ENCODE measurements around the gene HSP90AA1.

The HSP90AA1 gene

DNA sequence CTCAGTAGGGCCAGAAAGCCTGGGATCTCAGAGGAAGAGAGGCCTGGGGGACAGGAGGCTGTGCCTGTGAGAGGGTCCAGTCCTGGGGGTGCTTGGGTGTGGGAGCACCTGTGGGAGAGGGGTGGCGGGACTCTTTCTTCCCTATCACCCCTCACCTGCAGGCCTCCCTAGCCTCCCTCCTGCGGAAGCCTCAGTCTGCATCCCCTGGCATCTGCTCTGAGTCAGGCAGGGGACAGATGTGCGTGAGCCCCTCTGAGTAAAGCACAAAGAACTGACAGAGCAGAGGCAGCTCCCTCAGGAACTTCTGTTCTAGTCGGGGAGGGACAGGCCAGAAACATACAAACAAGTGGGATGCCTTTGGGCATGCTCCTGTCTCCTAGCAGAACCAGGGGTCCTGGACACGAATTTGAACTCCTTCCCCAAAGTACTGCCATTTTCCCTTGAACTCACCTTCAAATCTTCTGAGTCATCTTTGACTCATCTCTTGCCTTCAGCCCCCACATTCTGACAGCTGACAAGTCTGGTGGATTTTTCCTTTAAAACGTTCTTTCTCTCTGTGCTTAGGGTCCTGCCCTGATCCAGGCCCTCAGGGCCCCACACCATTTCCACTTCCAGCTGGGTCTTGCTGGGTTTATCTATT, 8.5 kb upstream of the HSP90AA1 start:
- TF ChIP-seq POLR2AphosphoS5 (IDR thresholded peaks at IDR 0.05; ENCODE audit: low read depth, low read length) (no peak), SPI1 (IDR thresholded peaks at IDR 0.05; ENCODE audit: low read depth, low read length) (no peak), POU2F2 (IDR thresholded peaks at IDR 0.05; ENCODE audit: low read depth, low read length) (no peak), POLR2A (IDR thresholded peaks at IDR 0.05; ENCODE audit: low read depth, low read length) (no peak), TAF1 (IDR thresholded peaks at IDR 0.05; ENCODE audit: low read depth, low read length) (no peak), PAX5 (IDR thresholded peaks at IDR 0.05; ENCODE audit: insufficient read depth, low read length, severe bottlenecking) (no peak)
- DNase-seq (ENCODE audit: insufficient read length, low spot score), result no peak
- no peak for FAIRE-seq

DNA sequence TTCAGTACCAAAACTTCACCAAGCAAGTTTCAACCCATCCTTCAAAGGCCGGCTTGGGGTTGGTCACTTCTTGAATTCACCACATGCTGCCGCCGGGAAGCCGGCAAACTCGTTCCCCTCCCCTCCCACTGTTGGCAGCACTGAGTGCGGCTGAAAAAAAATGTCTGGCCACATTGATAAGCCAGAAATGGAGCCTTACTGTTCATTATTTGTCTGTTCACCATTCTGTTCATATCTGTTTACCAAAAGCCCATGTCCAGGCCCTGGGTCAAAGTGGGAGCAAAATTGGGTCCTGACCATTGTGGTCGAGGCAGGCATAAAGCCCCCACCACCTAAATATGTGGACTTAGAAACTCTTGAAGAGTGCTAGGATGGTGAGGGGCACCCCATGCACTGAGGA, 7.3 kb upstream of the HSP90AA1 start:
- DNase-seq (ENCODE audit: insufficient read length, low spot score) (no peak), FAIRE-seq (no peak)

DNA sequence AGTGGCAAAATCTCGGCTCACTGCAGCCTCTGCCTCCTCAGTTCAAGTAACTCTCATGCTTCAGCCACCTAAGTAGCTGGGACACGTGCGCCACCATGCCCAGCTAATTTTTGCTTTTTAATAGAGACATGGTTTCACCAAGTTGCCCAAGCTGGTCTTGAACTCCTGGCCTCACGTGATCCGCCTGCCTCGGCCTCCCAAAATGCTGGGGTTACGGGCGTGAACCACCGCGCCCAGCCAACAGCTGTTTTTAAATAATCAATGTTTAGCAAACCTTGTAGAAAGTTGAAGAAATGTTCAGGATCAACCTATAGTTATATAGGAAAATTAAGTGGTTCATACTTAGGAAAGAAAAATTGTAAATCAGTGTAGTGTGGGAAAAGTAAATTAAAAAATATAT, 6.0 kb upstream of the HSP90AA1 start:
- TF ChIP-seq SPI1 (IDR thresholded peaks at IDR 0.05; ENCODE audit: low read depth, low read length) (no peak), POLR2A (IDR thresholded peaks at IDR 0.05; ENCODE audit: low read depth, low read length) (no peak), POU2F2 (IDR thresholded peaks at IDR 0.05; ENCODE audit: low read depth, low read length) (no peak), POLR2AphosphoS5 (IDR thresholded peaks at IDR 0.05; ENCODE audit: low read depth, low read length) (no peak), PAX5 (IDR thresholded peaks at IDR 0.05; ENCODE audit: insufficient read depth, low read length, severe bottlenecking) (no peak), TAF1 (IDR thresholded peaks at IDR 0.05; ENCODE audit: low read depth, low read length) (no peak)
- DNase-seq (ENCODE audit: insufficient read length, low spot score) (no peak), FAIRE-seq (no peak)

More for the DNA sequence above, 7.3 kb upstream of the HSP90AA1 start:
- no peak for TF ChIP-seq POLR2AphosphoS5 (IDR thresholded peaks at IDR 0.05; ENCODE audit: low read depth, low read length)
- no peak for TF ChIP-seq PAX5 (IDR thresholded peaks at IDR 0.05; ENCODE audit: insufficient read depth, low read length, severe bottlenecking)
- TF ChIP-seq POU2F2 (IDR thresholded peaks at IDR 0.05; ENCODE audit: low read depth, low read length), result no peak
- TF ChIP-seq TAF1 (IDR thresholded peaks at IDR 0.05; ENCODE audit: low read depth, low read length), result no peak
- TF ChIP-seq SPI1 (IDR thresholded peaks at IDR 0.05; ENCODE audit: low read depth, low read length), result no peak
- TF ChIP-seq POLR2A (IDR thresholded peaks at IDR 0.05; ENCODE audit: low read depth, low read length), result no peak

DNA sequence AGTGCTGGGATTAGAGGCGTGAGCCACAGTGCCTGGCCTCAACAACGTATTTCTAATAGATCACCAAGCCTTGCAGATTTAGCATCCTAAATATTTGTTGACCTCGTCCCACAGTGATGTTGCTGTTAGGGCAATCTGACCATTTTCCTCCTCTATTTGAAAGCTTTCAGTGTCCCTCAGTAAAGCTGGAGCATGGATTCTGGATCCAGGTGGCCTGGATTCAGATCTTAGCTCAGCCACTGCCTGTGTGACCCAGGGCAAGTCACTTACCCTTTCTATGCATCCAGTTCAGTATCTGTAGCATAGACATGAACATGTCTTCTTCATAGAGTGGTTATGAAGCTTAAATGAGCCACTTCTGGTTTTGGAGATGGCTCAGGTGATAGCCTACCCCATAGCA, 3.9 kb upstream of the HSP90AA1 start:
- no peak for DNase-seq (ENCODE audit: insufficient read length, low spot score)
- TF ChIP-seq TAF1 (IDR thresholded peaks at IDR 0.05; ENCODE audit: low read depth, low read length) (no peak), POLR2A (IDR thresholded peaks at IDR 0.05; ENCODE audit: low read depth, low read length) (no peak), SPI1 (IDR thresholded peaks at IDR 0.05; ENCODE audit: low read depth, low read length) (no peak), POLR2AphosphoS5 (IDR thresholded peaks at IDR 0.05; ENCODE audit: low read depth, low read length) (no peak), PAX5 (IDR thresholded peaks at IDR 0.05; ENCODE audit: insufficient read depth, low read length, severe bottlenecking) (no peak), POU2F2 (IDR thresholded peaks at IDR 0.05; ENCODE audit: low read depth, low read length) (no peak)
- peak; percentile 54 for FAIRE-seq

DNA sequence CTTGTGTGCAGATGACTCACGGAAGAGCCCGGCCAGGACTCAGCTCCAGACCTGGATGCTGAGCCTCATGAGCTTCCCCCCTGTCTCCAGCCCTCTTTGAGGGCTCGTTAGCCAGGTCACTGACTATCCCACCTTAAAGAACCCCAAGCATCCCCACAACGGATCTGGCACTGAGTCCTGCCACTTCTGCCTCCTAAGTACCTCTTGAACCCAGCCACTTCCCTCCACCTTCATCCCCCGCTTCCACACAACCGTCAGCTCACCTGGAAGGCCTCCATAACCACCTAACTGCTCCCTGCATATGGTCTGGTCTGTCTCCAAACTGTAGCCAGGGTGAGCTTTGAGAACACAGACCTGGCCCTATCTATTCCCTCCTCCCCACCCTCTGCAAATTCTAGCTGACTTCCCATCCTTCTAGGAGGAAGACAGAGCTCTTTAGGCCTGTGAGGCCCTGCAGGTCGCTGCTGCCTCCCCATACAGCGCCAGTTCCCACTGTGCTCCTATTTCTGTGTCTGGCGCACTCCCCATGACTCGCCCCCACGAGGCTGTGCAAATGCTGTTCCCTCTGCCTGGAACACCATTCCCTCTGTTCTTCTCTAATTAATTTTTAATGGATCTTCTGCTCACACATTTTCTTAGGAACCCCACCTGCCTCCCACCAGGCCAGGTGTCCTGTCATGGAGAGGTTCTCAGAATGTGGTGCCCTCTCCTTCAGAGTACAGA, 2.9 kb upstream of the HSP90AA1 start:
- no peak for FAIRE-seq
- TF ChIP-seq POU2F2 (IDR thresholded peaks at IDR 0.05; ENCODE audit: low read depth, low read length) (no peak), POLR2A (IDR thresholded peaks at IDR 0.05; ENCODE audit: low read depth, low read length) (no peak), TAF1 (IDR thresholded peaks at IDR 0.05; ENCODE audit: low read depth, low read length) (no peak), SPI1 (IDR thresholded peaks at IDR 0.05; ENCODE audit: low read depth, low read length) (no peak), POLR2AphosphoS5 (IDR thresholded peaks at IDR 0.05; ENCODE audit: low read depth, low read length) (no peak), PAX5 (IDR thresholded peaks at IDR 0.05; ENCODE audit: insufficient read depth, low read length, severe bottlenecking) (no peak)
- no peak for DNase-seq (ENCODE audit: insufficient read length, low spot score)

DNA sequence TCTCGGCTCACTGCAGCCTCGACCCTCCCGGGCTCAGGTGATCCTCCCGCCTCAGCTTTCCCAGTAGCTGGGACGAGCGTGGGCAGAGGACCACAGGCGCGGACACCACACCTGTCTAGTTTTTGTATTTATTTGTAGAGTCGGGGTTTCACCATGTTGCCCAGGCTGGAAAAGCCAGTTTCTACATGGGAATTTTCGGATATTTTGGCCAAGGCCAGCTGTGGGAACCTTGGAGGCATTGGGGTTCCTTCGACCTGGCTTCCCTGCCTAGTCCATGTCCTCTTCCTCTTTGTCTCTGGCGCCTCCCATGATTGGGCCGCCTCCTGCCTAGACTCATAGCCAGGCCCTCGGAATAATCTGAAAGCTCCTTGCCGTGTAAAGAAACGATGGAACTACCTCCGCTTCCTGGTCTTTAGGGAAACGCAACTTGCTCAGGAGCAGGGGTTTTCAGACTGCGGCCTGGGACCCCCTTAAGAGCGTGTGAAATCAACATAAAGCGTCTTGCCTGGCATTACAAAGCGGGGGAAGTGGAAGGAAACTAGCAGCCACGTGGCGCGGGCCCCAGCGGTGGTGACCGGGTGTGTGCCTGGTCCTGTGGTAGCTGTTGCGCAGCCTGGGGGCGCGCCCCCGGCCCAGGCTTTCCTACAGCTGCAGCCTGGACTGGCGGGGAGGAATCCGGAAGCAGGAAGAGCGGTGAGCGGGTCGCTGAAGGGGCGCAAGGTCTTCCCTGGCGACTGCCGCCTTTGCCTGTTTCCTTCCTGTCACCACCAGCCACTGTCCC, 1.4 kb upstream of the HSP90AA1 start:
- peak; percentile 50; the same call in 1 of the 2 replicates for TF ChIP-seq POLR2AphosphoS5 (IDR thresholded peaks at IDR 0.05; ENCODE audit: low read depth, low read length)
- TF ChIP-seq POLR2A (IDR thresholded peaks at IDR 0.05; ENCODE audit: low read depth, low read length), result no peak
- no peak for TF ChIP-seq PAX5 (IDR thresholded peaks at IDR 0.05; ENCODE audit: insufficient read depth, low read length, severe bottlenecking)
- TF ChIP-seq SPI1 (IDR thresholded peaks at IDR 0.05; ENCODE audit: low read depth, low read length), result peak; percentile 45
- TF ChIP-seq TAF1 (IDR thresholded peaks at IDR 0.05; ENCODE audit: low read depth, low read length), result no peak; the same call in 1 of the 2 replicates
- TF ChIP-seq POU2F2 (IDR thresholded peaks at IDR 0.05; ENCODE audit: low read depth, low read length), result no peak
- DNase-seq (ENCODE audit: insufficient read length, low spot score) (peak; percentile 57), FAIRE-seq (peak; percentile 70)

DNA sequence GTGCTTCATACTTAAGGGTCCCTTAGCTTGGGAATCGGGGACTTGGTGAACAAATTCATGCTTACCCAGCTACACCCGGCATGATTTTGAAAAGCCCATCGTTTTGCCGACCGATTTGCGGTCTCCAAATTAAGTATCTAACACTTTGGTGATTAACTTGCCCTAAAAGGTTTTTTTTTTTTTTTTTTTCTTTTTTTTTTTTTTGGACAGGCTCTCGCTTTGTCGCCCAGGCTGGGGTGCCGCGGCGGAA, 843 bp upstream of the HSP90AA1 start:
- DNase-seq (ENCODE audit: insufficient read length, low spot score) (no peak), FAIRE-seq (no peak)
- no peak for TF ChIP-seq TAF1 (IDR thresholded peaks at IDR 0.05; ENCODE audit: low read depth, low read length)

DNA sequence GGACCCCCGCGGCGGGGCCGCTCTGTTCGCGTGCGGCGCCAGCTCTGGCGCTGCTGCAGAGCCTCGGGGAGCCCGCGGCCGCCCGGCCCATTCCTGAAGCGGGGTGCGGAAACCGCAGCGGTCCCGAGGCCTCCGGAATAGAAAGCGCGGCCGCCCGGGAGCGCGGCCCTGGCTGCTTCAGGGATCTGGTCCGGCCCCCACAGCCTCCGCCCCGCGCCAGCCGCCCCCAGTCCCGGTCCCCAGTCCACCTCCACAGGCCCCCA, 204 bp downstream of the HSP90AA1 start:
- FAIRE-seq, result no peak
- DNase-seq (ENCODE audit: insufficient read length, low spot score), result no peak
- TF ChIP-seq POLR2AphosphoS5 (IDR thresholded peaks at IDR 0.05; ENCODE audit: low read depth, low read length) (no peak), PAX5 (IDR thresholded peaks at IDR 0.05; ENCODE audit: insufficient read depth, low read length, severe bottlenecking) (no peak), POU2F2 (IDR thresholded peaks at IDR 0.05; ENCODE audit: low read depth, low read length) (no peak), POLR2A (IDR thresholded peaks at IDR 0.05; ENCODE audit: low read depth, low read length) (no peak), SPI1 (IDR thresholded peaks at IDR 0.05; ENCODE audit: low read depth, low read length) (no peak), TAF1 (IDR thresholded peaks at IDR 0.05; ENCODE audit: low read depth, low read length) (no peak)

DNA sequence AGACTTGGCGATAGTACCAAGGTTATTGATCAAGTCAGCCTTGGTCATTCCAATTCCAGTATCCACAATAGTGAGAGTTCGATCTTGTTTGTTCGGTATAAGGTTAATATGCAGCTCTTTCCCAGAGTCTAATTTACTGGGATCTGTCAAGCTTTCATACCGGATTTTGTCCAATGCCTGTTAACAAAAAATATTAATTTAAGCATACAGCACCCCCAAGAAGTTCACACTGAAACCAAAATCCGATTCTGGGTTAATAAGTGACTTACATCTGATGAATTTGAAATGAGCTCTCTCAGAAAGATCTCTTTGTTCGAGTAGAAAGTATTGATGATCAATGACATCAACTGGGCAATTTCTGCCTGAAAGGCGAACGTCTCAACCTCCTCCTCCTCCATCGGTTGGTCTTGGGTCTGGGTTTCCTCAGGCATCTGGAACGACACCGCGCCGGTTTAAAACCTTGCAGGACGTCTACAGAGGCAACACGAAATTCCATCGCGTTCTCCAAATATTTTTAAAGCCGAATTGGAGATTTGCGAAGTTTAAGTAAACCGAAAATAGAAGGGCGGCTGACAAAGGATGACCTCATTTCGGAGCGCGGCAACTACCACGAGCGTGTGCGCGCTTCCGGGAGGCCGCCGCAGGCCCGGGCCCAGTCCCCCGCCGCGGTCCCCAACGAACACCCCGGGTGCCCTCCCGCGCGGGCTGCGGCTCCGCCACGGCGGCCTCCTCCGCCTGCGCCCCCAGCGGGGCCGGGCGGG, 716 bp downstream of the HSP90AA1 start:
- DNase-seq (ENCODE audit: insufficient read length, low spot score) (no peak), FAIRE-seq (no peak)
- TF ChIP-seq PAX5 (IDR thresholded peaks at IDR 0.05; ENCODE audit: insufficient read depth, low read length, severe bottlenecking) (no peak), SPI1 (IDR thresholded peaks at IDR 0.05; ENCODE audit: low read depth, low read length) (no peak), POLR2AphosphoS5 (IDR thresholded peaks at IDR 0.05; ENCODE audit: low read depth, low read length) (no peak), TAF1 (IDR thresholded peaks at IDR 0.05; ENCODE audit: low read depth, low read length) (no peak), POU2F2 (IDR thresholded peaks at IDR 0.05; ENCODE audit: low read depth, low read length) (no peak), POLR2A (IDR thresholded peaks at IDR 0.05; ENCODE audit: low read depth, low read length) (no peak)

All from GM12891 (cell line).